Ascending aorta (tissue), 2 donors: Measurements from ENCODE around the gene PTPRG. TPM values are rescaled to one million over a fixed set of nuclear protein-coding genes. Genes with fewer than 3 reads are reported as not detected.

Source experiments
- DNase-seq, 2 donors: peaks; one replicate each; pipeline ENCODE4 v3.0.0-alpha.2; 2019; ENCODE audit warnings: low spot score in 2 of 2
- H3K27ac ChIP-seq, 2 donors: fragments of 200-600 bp; sonication (generic); one replicate each; pipeline ENCODE4 v1.5.1; 2016 to 2017; ENCODE audit warnings: mild to moderate bottlenecking in 1 of 2
- H3K27me3 ChIP-seq: fragments of 200-600 bp; sonication (generic); one replicate; pipeline ENCODE4 v1.5.1; 2017
- H3K36me3 ChIP-seq, 2 donors: fragments of 200-600 bp; sonication (generic); one replicate each; pipeline ENCODE4 v1.5.1; 2016
- H3K4me1 ChIP-seq, 2 donors: fragments of 200-600 bp; sonication (generic); one replicate each; pipeline ENCODE4 v1.5.1; 2016 to 2017; ENCODE audit warnings: mild to moderate bottlenecking in 1 of 2
- H3K4me3 ChIP-seq, 2 donors: fragments of 200-600 bp; sonication (generic); one replicate each; pipeline ENCODE4 v1.5.1; 2016 to 2017; ENCODE audit warnings: mild to moderate bottlenecking in 1 of 2
- H3K9me3 ChIP-seq, 2 donors: fragments of 200-600 bp; sonication (generic); one replicate each; pipeline ENCODE4 v1.5.1; 2016
- CTCF ChIP-seq, 3 experiments: fragments of 200-600 bp in 2 of 3; fragments of 450-650 bp in 1 of 3; sonication (generic) in 2 of 3; IDR thresholded peaks; one replicate each; pipeline ENCODE4 v1.5.1; 2016 to 2019; ENCODE audit warnings: antibody characterized with exemption in 3 of 3, mild to moderate bottlenecking in 1 of 3, moderate library complexity in 1 of 3
- intact Hi-C: fragments of 100-400 bp; cut with DNase I; formaldehyde crosslinking; loops from one replicate; pipeline ENCODE4 v1.15.1; 2023
- total RNA-seq: library from RNA; depleted of rRNA; stranded (reverse); fragments of >200 nt; gene quantifications from one replicate; pipeline ENCODE4 v1.1.0, GENCODE V29; 2016

PTPRG gene
- total RNA-seq, 1 donor from 2014 or later, result 129 TPM

- Histone ChIP-seq H3K4me3 (no peak overlapping the region), H3K36me3 (no peaks in the 10 kb centered on the region), H3K9me3 (no peaks in the 10 kb centered on the region), H3K4me1 (peaks cover 0 to 11% of the 10 kb centered on the region in 2 donors), H3K27ac (no peak overlapping the region), H3K27me3 (no peaks in the 10 kb centered on the region)
- intact Hi-C loops, result no loop called here
- no peak for TF ChIP-seq CTCF (IDR thresholded peaks at IDR 0.05)
- DNase-seq, result no peak
Observed at GRCh38 chr3:61718565-61718964, 157.2 kb downstream of the PTPRG start.

DNA sequence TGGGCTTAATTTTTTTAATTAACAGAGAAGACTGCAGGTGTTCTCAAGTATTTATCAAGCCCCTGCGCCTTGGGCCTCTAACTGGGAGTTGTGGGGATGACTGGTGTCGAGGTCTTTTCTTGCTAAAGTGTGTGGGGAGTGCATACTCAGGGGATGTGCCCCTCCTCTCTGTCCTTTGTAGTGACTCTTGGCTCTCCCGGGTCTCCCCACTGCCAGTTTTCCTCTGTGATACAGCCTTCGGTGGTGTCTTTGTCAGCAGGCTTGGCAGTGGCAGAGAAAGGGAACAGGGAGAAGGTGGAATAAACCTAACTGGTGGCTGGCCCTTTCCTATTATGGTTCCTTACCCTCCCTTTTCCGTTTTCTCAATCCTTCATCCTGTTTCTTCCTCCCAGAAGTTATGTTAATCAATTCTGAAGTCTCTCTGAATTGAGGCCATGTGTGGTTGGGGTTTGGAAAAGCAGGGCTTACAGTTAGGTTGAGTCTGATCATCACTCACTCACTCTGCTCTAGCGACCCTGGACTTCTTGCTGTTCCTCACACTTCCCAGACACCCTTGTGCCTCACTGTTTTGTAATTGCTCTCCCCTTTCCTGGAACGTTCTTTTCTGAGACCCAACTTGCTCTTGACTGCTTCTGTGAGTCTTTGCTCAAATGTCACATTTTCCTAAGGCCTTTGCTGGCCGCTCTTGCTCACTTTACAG lies 158.1 kb downstream of the PTPRG start:
- Histone ChIP-seq H3K9me3 (no peaks in the 10 kb centered on the region), H3K4me3 (no peak overlapping the region), H3K27me3 (no peaks in the 10 kb centered on the region), H3K36me3 (no peaks in the 10 kb centered on the region), H3K4me1 (peaks cover 0 to 11% of the 10 kb centered on the region in 2 donors), H3K27ac (peak overlapping the region; percentile 26 to 28)
- intact Hi-C loops, result no loop called here
- no peak for TF ChIP-seq CTCF (IDR thresholded peaks at IDR 0.05)
- no peak for DNase-seq

- no peak overlapping the region for H3K4me3 ChIP-seq
- H3K9me3 ChIP-seq, result no peaks in the 10 kb centered on the region
- H3K27ac ChIP-seq, result no peak overlapping the region
- H3K27me3 ChIP-seq, result no peaks in the 10 kb centered on the region
- peaks cover 0 to 11% of the 10 kb centered on the region in 2 donors for H3K4me1 ChIP-seq
- no peak for DNase-seq
- no peaks in the 10 kb centered on the region for H3K36me3 ChIP-seq
- TF ChIP-seq CTCF (IDR thresholded peaks at IDR 0.05), result no peak
- intact Hi-C loops, result no loop called here
Observed at GRCh38 chr3:61723038-61723437, 161.7 kb downstream of the PTPRG start.

DNA sequence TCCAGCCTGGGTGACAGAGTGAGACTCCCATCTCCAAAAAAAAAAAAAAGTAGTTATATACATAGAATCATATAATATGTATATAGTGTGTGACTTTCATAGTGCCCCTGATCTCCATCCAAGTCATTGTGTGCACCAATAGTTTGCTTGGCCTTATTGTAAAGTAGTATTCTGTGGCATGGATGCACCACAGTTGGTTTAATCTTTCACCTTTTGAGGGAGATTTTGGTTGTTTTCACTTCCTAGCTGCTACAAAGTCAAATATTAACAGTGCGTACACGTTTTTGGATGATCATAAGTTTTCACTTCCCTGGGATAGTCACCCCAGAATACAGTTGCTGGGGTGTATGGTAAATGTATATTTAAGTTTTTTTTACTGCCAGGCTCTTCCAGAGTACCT lies 162.8 kb downstream of the PTPRG start:
- no peak overlapping the region for H3K27ac ChIP-seq
- no peak for DNase-seq
- no peak overlapping the region for H3K4me3 ChIP-seq
- no peak for TF ChIP-seq CTCF (IDR thresholded peaks at IDR 0.05)
- intact Hi-C loops, result no loop called here
- H3K36me3 ChIP-seq, result no peaks in the 10 kb centered on the region
- H3K27me3 ChIP-seq, result no peaks in the 10 kb centered on the region
- peaks cover 0 to 9% of the 10 kb centered on the region in 2 donors for H3K4me1 ChIP-seq
- H3K9me3 ChIP-seq, result no peaks in the 10 kb centered on the region

DNA sequence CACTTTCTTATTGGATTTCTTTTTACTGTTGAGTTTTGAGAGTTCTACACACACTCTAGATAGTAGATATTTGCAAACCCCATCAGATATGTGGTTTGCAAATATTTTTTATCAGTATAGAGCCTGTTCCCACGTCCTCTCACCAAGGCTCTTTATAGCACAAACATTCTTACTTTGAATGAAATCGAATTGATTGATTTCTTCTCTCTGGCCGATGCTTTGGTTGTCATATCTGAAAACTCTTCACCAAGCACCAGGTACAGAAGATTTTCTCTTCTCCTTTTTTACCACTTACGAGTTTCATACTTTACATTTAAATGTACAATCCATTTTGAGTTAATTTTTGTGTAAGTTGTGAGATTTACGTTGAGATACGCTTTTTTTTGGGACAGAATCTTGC lies 163.4 kb downstream of the PTPRG start:
- no peaks in the 10 kb centered on the region for H3K36me3 ChIP-seq
- intact Hi-C loops, result no loop called here
- DNase-seq, result no peak
- H3K9me3 ChIP-seq, result no peaks in the 10 kb centered on the region
- H3K27me3 ChIP-seq, result no peaks in the 10 kb centered on the region
- no peak overlapping the region for H3K27ac ChIP-seq
- peaks cover 0 to 3% of the 10 kb centered on the region in 2 donors for H3K4me1 ChIP-seq
- no peak overlapping the region for H3K4me3 ChIP-seq
- TF ChIP-seq CTCF (IDR thresholded peaks at IDR 0.05), result no peak
